Psoas muscle (tissue), 8 donors: ENCODE results near the gene MDH1. TPM values are rescaled to one million over a fixed set of nuclear protein-coding genes. Genes with fewer than 3 reads are reported as not detected.
"Not testable (repeated sequence)": the region's sequence is repeated elsewhere in the genome, so short reads cannot be mapped to it uniquely, and the experiment has no call there.

Experiments used
- ATAC-seq, 4 donors: fragments of 200-7000 bp; cut with Tn5 transposase; one replicate each; pipeline ENCODE4 v1.9.1; 2020; ENCODE audit warnings: moderate library complexity in 3 of 4, mild to moderate bottlenecking in 2 of 4
- DNase-seq, 2 donors: peaks; one replicate each; pipeline ENCODE4 v3.0.0-alpha.2; 2020
- H3K27ac ChIP-seq: fragments of 200-600 bp; one replicate; pipeline ENCODE4 v1.8.0; 2022
- H3K27me3 ChIP-seq, 3 donors: fragments of 200-600 bp in 1 of 3; one replicate each; pipeline versions ENCODE4 v1.6.1 to v1.8.0; 2013 to 2022; ENCODE audit warnings: low read length in 2 of 3, mild to moderate bottlenecking in 2 of 3, moderate library complexity in 1 of 3; ENCODE audit not compliant: insufficient read depth in 3 of 3
- H3K36me3 ChIP-seq, 2 donors: fragments of 200-600 bp in 1 of 2; one replicate each; pipeline versions ENCODE4 v1.6.1 to v1.8.0; 2013 to 2022; ENCODE audit warnings: low read depth in 1 of 2, mild to moderate bottlenecking in 1 of 2, moderate library complexity in 1 of 2; ENCODE audit not compliant: insufficient read depth in 1 of 2
- H3K4me1 ChIP-seq: fragments of 200-600 bp; one replicate; pipeline ENCODE4 v1.8.0; 2022
- H3K4me3 ChIP-seq: fragments of 200-600 bp; one replicate; pipeline ENCODE4 v1.8.0; 2022; ENCODE audit warnings: mild to moderate bottlenecking
- H3K9me3 ChIP-seq: fragments of 200-600 bp; one replicate; pipeline ENCODE4 v1.8.0; 2022
- CTCF ChIP-seq: fragments of 200-600 bp; IDR thresholded peaks from one replicate; pipeline ENCODE4 v1.8.0; 2022; ENCODE audit warnings: antibody characterized with exemption
- WGBS, 3 donors: extraction: QIAGEN DNeasy Blood & Tissue Kit; methylation state at CpG; one replicate each; pipeline versions ENCODE4 v1.1.6 to v1.1.7; 2013; 5-methylcytosine and 5-hydroxymethylcytosine counted together
- intact Hi-C, 2 donors: fragments of 100-400 bp; cut with DNase I; formaldehyde crosslinking; loops; one replicate each; pipeline versions ENCODE4 v1.11.0 to v1.14.2; 2022
- polyA plus RNA-seq, 3 donors: library from polyadenylated mRNA; stranded (reverse); fragments of 200-250 nt; gene quantifications; one replicate each; pipeline ENCODE4 v1.2.3, GENCODE V29; 2013
- total RNA-seq, 4 donors: library from RNA; stranded (reverse); fragmentation: NEBNext Ultra II Directional in 2 of 4; extraction: Animal tissue kit (Norgen Biotek cat#: 25700) in 2 of 4; gene quantifications; one replicate each; pipeline versions ENCODE4 v1.2.1 to v1.2.4, GENCODE V29; 2021 to 2023
- donor health status: healthy with polysubstance abuse.
- donor health status: DM: no; HTN: no; CAD: no; lungs with moderate emphysema.
- donor health status: Bipolar disorder and iron deficiency.
- donor health status: healthy.
- donor health status: DM: yes; HTN: yes; CAD: no.
- donor health status: DM: no; HTN: no; CAD: no.
- donor health status: DM: no; HTN: no; CAD: no.
- donor health status: DM: yes; HTN: yes; CAD: no.

MDH1 gene
- total and polyA plus RNA-seq, 7 donors, result 185 to 564 (median 386) TPM

DNA sequence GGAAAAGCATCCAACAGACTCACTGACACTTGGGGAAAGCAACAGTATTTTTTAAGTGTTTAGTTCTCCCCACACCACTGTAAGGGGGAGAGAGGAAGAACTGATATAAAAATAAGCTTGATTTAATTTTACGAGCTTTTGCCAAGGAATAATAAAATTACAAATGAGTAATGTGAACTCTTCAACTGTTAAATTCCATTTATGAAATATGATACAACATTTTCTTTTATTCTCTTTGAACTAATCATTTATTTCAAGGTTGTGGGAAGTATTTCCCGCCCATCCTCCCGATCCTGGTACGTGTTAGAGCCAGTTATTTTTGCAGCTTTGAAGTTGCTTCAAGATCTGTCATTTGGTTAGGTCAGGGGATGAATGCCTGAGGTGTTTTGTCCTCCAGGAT lies 35.7 kb upstream of the MDH1 start:
- Histone ChIP-seq H3K4me3 (no peak overlapping the region), H3K4me1 (peaks cover 13% of the 10 kb centered on the region), H3K27me3 (no peaks in the 10 kb centered on the region), H3K9me3 (no peaks in the 10 kb centered on the region), H3K36me3 (no peaks in the 10 kb centered on the region), H3K27ac (no peak overlapping the region)
- ATAC-seq, result no peak
- WGBS, 3 donors, result 24 to 47% (median 34%) methylated on average over 4 of the region's 4 CpGs
- DNase-seq, result no peak
- intact Hi-C loops, result no loop called here
- no peak for TF ChIP-seq CTCF

- intact Hi-C loops, result loop anchor here in 1 of 2 donors (5.0 kb wide), 1 partner anchor 1738 kb away; no protein-coding TSS in a partner anchor
- Histone ChIP-seq H3K9me3 (peaks cover 8% of the 10 kb centered on the region), H3K4me1 (peaks cover 13% of the 10 kb centered on the region), H3K36me3 (no peaks in the 10 kb centered on the region), H3K27me3 (no peaks in the 10 kb centered on the region), H3K4me3 (no peak overlapping the region), H3K27ac (no peak overlapping the region)
- ATAC-seq (no peak), DNase-seq (no peak)
- TF ChIP-seq CTCF, result no peak
- WGBS, 3 donors, result 98 to 100% (median 99%) methylated on average over 7 of the region's 7 CpGs
Observed at GRCh38 chr2:63555299-63555698, 33.5 kb upstream of the MDH1 start.

DNA sequence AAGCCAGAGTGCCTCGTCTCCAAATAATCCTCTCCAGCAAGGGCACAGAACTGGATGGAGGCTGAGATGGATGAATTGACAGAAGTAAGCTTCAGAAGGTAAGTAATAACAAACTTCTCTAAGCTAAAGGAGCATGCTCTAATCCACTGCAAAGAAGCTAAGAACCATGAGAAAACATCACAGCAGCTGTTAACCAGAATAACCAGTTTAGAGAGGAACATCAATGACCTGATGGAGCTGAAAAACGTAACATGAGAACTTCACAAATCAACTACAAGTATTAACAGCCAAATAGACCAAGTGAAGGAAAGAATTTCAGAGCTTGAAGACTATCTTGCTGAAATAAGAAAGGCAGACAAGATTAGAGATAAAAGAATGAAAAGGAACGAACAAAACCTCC lies 32.8 kb upstream of the MDH1 start:
- peaks cover 8% of the 10 kb centered on the region for H3K9me3 ChIP-seq

GRCh38 chr2:63557819-63558218 lies 30.9 kb upstream of the MDH1 start:
- H3K27me3 ChIP-seq, H3K36me3 ChIP-seq, H3K4me3 ChIP-seq, DNase-seq, H3K27ac ChIP-seq, ATAC-seq, H3K9me3 ChIP-seq, H3K4me1 ChIP-seq: not testable (repeated sequence)
- intact Hi-C loops, result loop anchor here in 1 of 2 donors (5.0 kb wide), 1 partner anchor 1741 kb away; no protein-coding TSS in a partner anchor

More for the DNA sequence above, 32.8 kb upstream of the MDH1 start:
- intact Hi-C loops, result loop anchor here in 1 of 2 donors (5.0 kb wide), 1 partner anchor 1739 kb away; no protein-coding TSS in a partner anchor
- H3K27me3 ChIP-seq, result no peaks in the 10 kb centered on the region
- 90 to 93% (median 92%) methylated on average over 3 of the region's 3 CpGs for WGBS, 3 donors
- no peak overlapping the region for H3K27ac ChIP-seq
- H3K4me3 ChIP-seq, result no peak overlapping the region
- DNase-seq (no peak), ATAC-seq (no peak)
- no peaks in the 10 kb centered on the region for H3K36me3 ChIP-seq
- no peak for TF ChIP-seq CTCF
- H3K4me1 ChIP-seq, result peaks cover 13% of the 10 kb centered on the region

DNA sequence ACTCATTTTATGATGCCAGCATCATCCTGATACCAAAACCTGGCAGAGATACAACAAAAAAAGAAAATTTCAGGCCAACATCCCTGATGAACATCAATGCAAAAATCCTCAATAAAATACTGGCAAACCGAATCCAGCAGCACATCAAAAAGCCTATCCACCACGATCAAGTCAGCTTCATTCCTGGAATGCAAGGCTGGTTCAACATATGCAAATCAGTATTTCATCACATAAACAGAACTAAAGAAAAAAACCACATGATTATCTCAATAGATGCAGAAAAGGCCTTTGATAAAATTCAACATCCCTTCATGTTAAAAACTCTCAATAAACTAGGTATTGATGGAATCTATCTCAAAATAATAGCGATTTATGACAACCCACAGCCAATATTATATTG lies 29.8 kb upstream of the MDH1 start:
- 57 to 85% (median 63%) methylated on average over 3 of the region's 3 CpGs for WGBS, 3 donors
- H3K27ac ChIP-seq, H3K4me1 ChIP-seq, H3K4me3 ChIP-seq, ATAC-seq, H3K27me3 ChIP-seq, H3K9me3 ChIP-seq, DNase-seq, H3K36me3 ChIP-seq: not testable (repeated sequence)
- intact Hi-C loops, result loop anchor here in 1 of 2 donors (5.0 kb wide), 1 partner anchor 1742 kb away; no protein-coding TSS in a partner anchor

DNA sequence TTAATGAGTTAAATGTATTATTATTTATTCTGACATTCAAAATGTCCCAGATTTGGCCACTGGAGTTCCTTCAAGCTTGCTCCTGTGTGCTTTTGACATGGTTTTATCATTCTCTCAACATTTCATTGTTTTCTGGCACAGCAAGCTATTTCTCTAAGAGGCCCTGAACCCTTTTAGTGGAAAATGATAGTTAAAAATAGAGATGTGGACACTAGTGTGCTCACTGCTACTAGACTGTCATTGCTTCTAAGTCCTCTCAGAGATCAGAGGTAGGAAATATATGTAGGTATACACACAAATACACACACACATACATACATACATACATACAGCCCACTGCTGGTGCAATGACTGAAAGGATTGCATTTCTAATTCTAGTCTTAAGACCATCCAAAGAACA lies 26.0 kb upstream of the MDH1 start:
- H3K4me3 ChIP-seq, result no peak overlapping the region
- peaks cover 0 to 4% of the 10 kb centered on the region in 2 donors for H3K36me3 ChIP-seq
- intact Hi-C loops, result no loop called here
- no peak for ATAC-seq
- TF ChIP-seq CTCF, result no peak
- DNase-seq, result no peak
- no peaks in the 10 kb centered on the region for H3K4me1 ChIP-seq
- H3K27ac ChIP-seq, result no peak overlapping the region
- H3K9me3 ChIP-seq, result peaks cover 8% of the 10 kb centered on the region
- no peaks in the 10 kb centered on the region for H3K27me3 ChIP-seq
